H1 (cell line): Measurements from ENCODE around the gene DBR1. TPM values are rescaled to one million over a fixed set of nuclear protein-coding genes. Genes with fewer than 3 reads are reported as not detected.

Experiments
- ASH2L ChIP-seq: fragments of 200-600, 300-600 bp; sonication (generic); IDR thresholded peaks from one replicate; pipeline ENCODE4 v1.7.1; 2017; ENCODE audit warnings: low read length
- ATF2 ChIP-seq: IDR thresholded peaks from 2 replicates; pipeline ENCODE4 v1.6.1; 2012; ENCODE audit warnings: low read length, inconsistent platforms
- GTF2F1 ChIP-seq: IDR thresholded peaks from 2 replicates; pipeline ENCODE4 v1.6.1; 2012; ENCODE audit warnings: low read depth, low read length, improper control_type of control experiment, borderline replicate concordance
- NANOG ChIP-seq: IDR thresholded peaks from 2 replicates; pipeline ENCODE4 v1.6.1; 2011; ENCODE audit warnings: low read length, low read depth, mild to moderate bottlenecking, inconsistent platforms; ENCODE audit not compliant: insufficient read depth, poor library complexity, severe bottlenecking
- RXRA ChIP-seq: IDR thresholded peaks from 2 replicates; pipeline ENCODE4 v1.6.1; 2011; ENCODE audit warnings: low read depth, mild to moderate bottlenecking, low read length, moderate library complexity; ENCODE audit not compliant: insufficient read depth
- polyA plus RNA-seq, 7 experiments: library from polyadenylated mRNA; depleted of rRNA in 3 of 7; stranded (reverse) in 5 of 7; unstranded in 2 of 7; fragments of >200 nt in 5 of 7; fragments of 200-250 nt in 2 of 7; gene quantifications; 1 replicate in 5 of 7; 2 replicates in 1 of 7; 4 replicates in 1 of 7; pipeline versions ENCODE4 v1.2.1 to v1.2.3, GENCODE V29; 2011 to 2013; ENCODE audit warnings: missing spikeins in 2 of 7, mixed read lengths in 2 of 7
- total RNA-seq: library from RNA; stranded (reverse); fragmentation: NEBNext Ultra II Directional; extraction: Animal tissue kit (Norgen Biotek cat#: 25700); gene quantifications from 2 replicates; pipeline ENCODE4 v1.2.1, GENCODE V29; 2021

DBR1 gene
- total and polyA plus RNA-seq, 2 of the 8 experiments (the other 6 are each of a cell fraction or from before 2014, with no cell fraction given), result 10.1 to 18.3 TPM

- TF ChIP-seq NANOG (no peak), ASH2L (no peak), GTF2F1 (no peak), ATF2 (no peak), RXRA (no peak)
Observed at GRCh38 chr3:138195481-138195880, 20.8 kb upstream of the DBR1 start (continued).
